ENCODE measurements around the gene CKAP5.

DNA sequence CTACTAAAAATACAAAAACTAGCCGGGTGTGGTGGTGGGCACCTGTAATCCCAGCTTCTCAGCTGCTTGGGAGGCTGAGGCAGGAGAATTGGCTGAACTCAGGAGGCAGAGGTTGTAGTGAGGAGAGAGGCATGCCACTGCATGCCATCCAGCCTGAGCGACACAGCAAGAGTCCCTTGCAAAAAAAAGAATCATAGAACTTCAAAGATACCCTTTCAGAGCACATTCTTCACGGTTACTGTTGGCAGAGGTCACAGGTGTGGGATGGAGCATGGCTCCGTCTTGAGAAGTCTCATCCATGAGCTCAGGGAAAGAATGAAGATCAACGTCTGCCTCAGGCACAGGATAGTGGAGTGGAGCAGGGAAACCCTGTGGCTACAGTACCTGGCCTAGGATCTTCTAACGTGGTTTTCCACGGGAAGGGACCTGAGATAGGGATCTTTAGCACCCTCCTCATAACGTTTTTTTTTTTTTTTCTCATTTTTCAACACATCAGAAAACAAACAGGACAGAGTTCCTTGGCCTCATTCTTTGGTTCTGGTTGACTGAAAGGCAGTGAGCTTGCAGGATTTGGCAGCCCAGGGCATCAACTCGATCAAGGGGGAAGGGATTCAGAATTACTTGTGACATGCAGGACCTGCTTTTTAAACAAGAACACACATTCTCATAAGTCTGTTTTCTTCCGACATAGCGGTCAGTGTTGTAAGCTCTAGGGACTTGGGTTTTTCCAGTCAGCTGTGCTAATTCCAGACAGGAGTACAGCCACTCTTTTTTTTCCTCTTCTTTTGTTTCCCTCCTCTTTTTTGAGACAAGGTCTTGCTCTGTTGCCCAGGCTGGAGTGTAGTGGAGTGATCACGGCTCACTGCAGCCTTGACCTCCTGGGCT lies 104.2 kb downstream of the CKAP5 start:
- TF ChIP-seq, protein P1, sequence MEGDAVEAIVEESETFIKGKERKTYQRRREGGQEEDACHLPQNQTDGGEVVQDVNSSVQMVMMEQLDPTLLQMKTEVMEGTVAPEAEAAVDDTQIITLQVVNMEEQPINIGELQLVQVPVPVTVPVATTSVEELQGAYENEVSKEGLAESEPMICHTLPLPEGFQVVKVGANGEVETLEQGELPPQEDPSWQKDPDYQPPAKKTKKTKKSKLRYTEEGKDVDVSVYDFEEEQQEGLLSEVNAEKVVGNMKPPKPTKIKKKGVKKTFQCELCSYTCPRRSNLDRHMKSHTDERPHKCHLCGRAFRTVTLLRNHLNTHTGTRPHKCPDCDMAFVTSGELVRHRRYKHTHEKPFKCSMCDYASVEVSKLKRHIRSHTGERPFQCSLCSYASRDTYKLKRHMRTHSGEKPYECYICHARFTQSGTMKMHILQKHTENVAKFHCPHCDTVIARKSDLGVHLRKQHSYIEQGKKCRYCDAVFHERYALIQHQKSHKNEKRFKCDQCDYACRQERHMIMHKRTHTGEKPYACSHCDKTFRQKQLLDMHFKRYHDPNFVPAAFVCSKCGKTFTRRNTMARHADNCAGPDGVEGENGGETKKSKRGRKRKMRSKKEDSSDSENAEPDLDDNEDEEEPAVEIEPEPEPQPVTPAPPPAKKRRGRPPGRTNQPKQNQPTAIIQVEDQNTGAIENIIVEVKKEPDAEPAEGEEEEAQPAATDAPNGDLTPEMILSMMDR (IDR thresholded peaks at IDR 0.05), result no peak
- no peak for TF ChIP-seq EZH2 (IDR thresholded peaks at IDR 0.05)

All from neural progenitor cell (in vitro differentiated cells).